ENCODE measurements around the gene ZNF732.
A peak's percentile ranks its signal among the peaks of the same experiment; 100 is the strongest.
"Not testable (repeated sequence)": the region's sequence is repeated elsewhere in the genome, so short reads cannot be mapped to it uniquely, and the experiment has no call there.

The ZNF732 gene

GRCh38 chr4:242121-242848 lies 63.0 kb downstream of the ZNF732 start:
- no peak overlapping the region for H3K4me2 ChIP-seq (ENCODE audit: low read length, poor library complexity, severe bottlenecking)
- H3K27me3 ChIP-seq (ENCODE audit: control insufficient read depth in 1 of 2, insufficient read depth in 1 of 2, low read length in 2 of 2) = no peaks in the 10 kb centered on the region
- H4K8ac ChIP-seq (ENCODE audit: low read length) = no peak overlapping the region
- H4K91ac ChIP-seq (ENCODE audit: low read length) = no peak overlapping the region
- H3K9me3 ChIP-seq (ENCODE audit: control insufficient read depth, low read length) = peaks cover 90% of the 10 kb centered on the region
- peak overlapping the region; percentile 77 for H3K9ac ChIP-seq (ENCODE audit: low read length)
- no peak overlapping the region for H3K4ac ChIP-seq (ENCODE audit: low read depth in 1 of 2, low read length in 2 of 2)
- no peak overlapping the region for H3K14ac ChIP-seq (ENCODE audit: low read length in 2 of 2)
- H2BK120ac ChIP-seq (ENCODE audit: low read depth, low read length) = no peak overlapping the region
- peaks cover 6% of the 10 kb centered on the region for H3K79me1 ChIP-seq (replicated peaks; ENCODE audit: low read length, poor library complexity, severe bottlenecking)
- H2BK15ac ChIP-seq (ENCODE audit: low read depth, poor library complexity, severe bottlenecking) = no peak overlapping the region
- no peak overlapping the region for H2BK12ac ChIP-seq (ENCODE audit: low read length in 2 of 2)
- DNase-seq = peak; percentile 14
- peak overlapping the region in 1 of 2 experiments; percentile 69 for H3K4me3 ChIP-seq (ENCODE audit: insufficient read depth in 1 of 2, low read depth in 1 of 2, low read length in 2 of 2)
- H3K4me1 ChIP-seq (ENCODE audit: control insufficient read depth, insufficient read depth, low read depth, low read length) = no peaks in the 10 kb centered on the region
- WGBS = 61% methylated on average over 12 of the region's 15 CpGs
- H3K18ac ChIP-seq (ENCODE audit: low read depth in 1 of 2, low read length in 2 of 2) = no peak overlapping the region
- no peak overlapping the region for H3K27ac ChIP-seq (ENCODE audit: low read length, poor library complexity, severe bottlenecking)
- peaks cover 0 to 6% of the 10 kb centered on the region in 2 experiments for H3K36me3 ChIP-seq (ENCODE audit: control insufficient read depth in 1 of 2, insufficient read depth in 2 of 2, low read depth in 1 of 2, low read length in 2 of 2)
- no peak overlapping the region for H3K23ac ChIP-seq (ENCODE audit: low read length in 2 of 2)
- no peak overlapping the region for H2AFZ ChIP-seq (ENCODE audit: low read depth, low read length)
- no peak overlapping the region for H2AK5ac ChIP-seq (ENCODE audit: low read length, severe bottlenecking)
- no peak overlapping the region for H2BK5ac ChIP-seq (ENCODE audit: low read depth, low read length, poor library complexity, severe bottlenecking)

- not testable (repeated sequence) for H3K79me1 ChIP-seq (replicated peaks; ENCODE audit: low read length, poor library complexity, severe bottlenecking); H2AK5ac ChIP-seq (ENCODE audit: low read length, severe bottlenecking); H3K4me3 ChIP-seq (ENCODE audit: insufficient read depth in 1 of 2, low read depth in 1 of 2, low read length in 2 of 2); H4K8ac ChIP-seq (ENCODE audit: low read length); H3K14ac ChIP-seq (ENCODE audit: low read length in 2 of 2); H3K27ac ChIP-seq (ENCODE audit: low read length, poor library complexity, severe bottlenecking); H3K4me1 ChIP-seq (ENCODE audit: control insufficient read depth, insufficient read depth, low read depth, low read length); H3K18ac ChIP-seq (ENCODE audit: low read depth in 1 of 2, low read length in 2 of 2); H2AFZ ChIP-seq (ENCODE audit: low read depth, low read length); H2BK120ac ChIP-seq (ENCODE audit: low read depth, low read length); H3K27me3 ChIP-seq (ENCODE audit: control insufficient read depth in 1 of 2, insufficient read depth in 1 of 2, low read length in 2 of 2); H2BK5ac ChIP-seq (ENCODE audit: low read depth, low read length, poor library complexity, severe bottlenecking); H2BK15ac ChIP-seq (ENCODE audit: low read depth, poor library complexity, severe bottlenecking); H4K91ac ChIP-seq (ENCODE audit: low read length); DNase-seq; H3K9ac ChIP-seq (ENCODE audit: low read length); H2BK12ac ChIP-seq (ENCODE audit: low read length in 2 of 2); H3K23ac ChIP-seq (ENCODE audit: low read length in 2 of 2); H3K36me3 ChIP-seq (ENCODE audit: control insufficient read depth in 1 of 2, insufficient read depth in 2 of 2, low read depth in 1 of 2, low read length in 2 of 2); H3K4ac ChIP-seq (ENCODE audit: low read depth in 1 of 2, low read length in 2 of 2); H3K4me2 ChIP-seq (ENCODE audit: low read length, poor library complexity, severe bottlenecking)
- 90% methylated on average over 7 of the region's 7 CpGs for WGBS
- H3K9me3 ChIP-seq (ENCODE audit: control insufficient read depth, low read length) = peaks cover 92% of the 10 kb centered on the region
These were observed 63.9 kb downstream of the ZNF732 start for GRCh38 chr4:241411-241810.

GRCh38 chr4:236028-236427 lies 69.2 kb downstream of the ZNF732 start:
- H2AK5ac ChIP-seq (ENCODE audit: low read length, severe bottlenecking) = no peak overlapping the region
- H4K8ac ChIP-seq (ENCODE audit: low read length) = no peak overlapping the region
- no peak overlapping the region for H2BK15ac ChIP-seq (ENCODE audit: low read depth, poor library complexity, severe bottlenecking)
- H3K4me2 ChIP-seq (ENCODE audit: low read length, poor library complexity, severe bottlenecking) = no peak overlapping the region
- no peak overlapping the region for H3K9ac ChIP-seq (ENCODE audit: low read length)
- H2BK12ac ChIP-seq (ENCODE audit: low read length in 2 of 2) = no peak overlapping the region
- no peak overlapping the region for H2BK120ac ChIP-seq (ENCODE audit: low read depth, low read length)
- H3K4me3 ChIP-seq (ENCODE audit: insufficient read depth in 1 of 2, low read depth in 1 of 2, low read length in 2 of 2) = no peak overlapping the region
- H4K91ac ChIP-seq (ENCODE audit: low read length) = no peak overlapping the region
- no peak overlapping the region for H3K4ac ChIP-seq (ENCODE audit: low read depth in 1 of 2, low read length in 2 of 2)
- H3K36me3 ChIP-seq (ENCODE audit: control insufficient read depth in 1 of 2, insufficient read depth in 2 of 2, low read depth in 1 of 2, low read length in 2 of 2) = peaks cover 0 to 4% of the 10 kb centered on the region in 2 experiments
- H3K27me3 ChIP-seq (ENCODE audit: control insufficient read depth in 1 of 2, insufficient read depth in 1 of 2, low read length in 2 of 2) = no peaks in the 10 kb centered on the region
- no peak overlapping the region for H2AFZ ChIP-seq (ENCODE audit: low read depth, low read length)
- no peak overlapping the region for H3K14ac ChIP-seq (ENCODE audit: low read length in 2 of 2)
- H3K27ac ChIP-seq (ENCODE audit: low read length, poor library complexity, severe bottlenecking) = no peak overlapping the region
- no peak overlapping the region for H3K23ac ChIP-seq (ENCODE audit: low read length in 2 of 2)
- WGBS = 73% methylated on average over 1 of the region's 2 CpGs
- no peak overlapping the region for H2BK5ac ChIP-seq (ENCODE audit: low read depth, low read length, poor library complexity, severe bottlenecking)
- no peak overlapping the region for H3K18ac ChIP-seq (ENCODE audit: low read depth in 1 of 2, low read length in 2 of 2)
- H3K4me1 ChIP-seq (ENCODE audit: control insufficient read depth, insufficient read depth, low read depth, low read length) = no peaks in the 10 kb centered on the region
- H3K9me3 ChIP-seq (ENCODE audit: control insufficient read depth, low read length) = peaks cover 79% of the 10 kb centered on the region
- peaks cover 14% of the 10 kb centered on the region for H3K79me1 ChIP-seq (replicated peaks; ENCODE audit: low read length, poor library complexity, severe bottlenecking)
- no peak for DNase-seq

GRCh38 chr4:234178-234577 lies 71.1 kb downstream of the ZNF732 start:
- Histone ChIP-seq H3K27ac (ENCODE audit: low read length, poor library complexity, severe bottlenecking) (no peak overlapping the region), H3K9me3 (ENCODE audit: control insufficient read depth, low read length) (peaks cover 84% of the 10 kb centered on the region), H4K8ac (ENCODE audit: low read length) (no peak overlapping the region), H2AFZ (ENCODE audit: low read depth, low read length) (no peak overlapping the region), H3K18ac (ENCODE audit: low read depth in 1 of 2, low read length in 2 of 2) (no peak overlapping the region), H3K4me1 (ENCODE audit: control insufficient read depth, insufficient read depth, low read depth, low read length) (no peaks in the 10 kb centered on the region), H4K91ac (ENCODE audit: low read length) (no peak overlapping the region), H3K4ac (ENCODE audit: low read depth in 1 of 2, low read length in 2 of 2) (no peak overlapping the region), H3K36me3 (ENCODE audit: control insufficient read depth in 1 of 2, insufficient read depth in 2 of 2, low read depth in 1 of 2, low read length in 2 of 2) (peaks cover 0 to 4% of the 10 kb centered on the region in 2 experiments), H3K4me2 (ENCODE audit: low read length, poor library complexity, severe bottlenecking) (no peak overlapping the region), H3K79me1 (replicated peaks; ENCODE audit: low read length, poor library complexity, severe bottlenecking) (peaks cover 16% of the 10 kb centered on the region), H3K23ac (ENCODE audit: low read length in 2 of 2) (no peak overlapping the region), H3K27me3 (ENCODE audit: control insufficient read depth in 1 of 2, insufficient read depth in 1 of 2, low read length in 2 of 2) (no peaks in the 10 kb centered on the region), H2BK15ac (ENCODE audit: low read depth, poor library complexity, severe bottlenecking) (no peak overlapping the region), H2BK5ac (ENCODE audit: low read depth, low read length, poor library complexity, severe bottlenecking) (no peak overlapping the region), H2AK5ac (ENCODE audit: low read length, severe bottlenecking) (no peak overlapping the region), H3K4me3 (ENCODE audit: insufficient read depth in 1 of 2, low read depth in 1 of 2, low read length in 2 of 2) (peak overlapping the region in 1 of 2 experiments; percentile 40), H2BK12ac (ENCODE audit: low read length in 2 of 2) (no peak overlapping the region), H3K9ac (ENCODE audit: low read length) (no peak overlapping the region), H3K14ac (ENCODE audit: low read length in 2 of 2) (no peak overlapping the region), H2BK120ac (ENCODE audit: low read depth, low read length) (no peak overlapping the region)
- WGBS = 71% methylated on average over 1 of the region's 1 CpG
- DNase-seq = no peak
